ENCODE data around the gene NUDCD3.

The NUDCD3 gene

GRCh38 chr7:44490351-44491200, at the start of gene NUDCD3:
NUDCD3 (minus strand) TSS chr7:44490658; CDS start chr7:44490600, 58 bp downstream.
- DNase-seq (ENCODE audit: extremely low spot score, insufficient read length, low read depth) (peak; percentile 88), FAIRE-seq (peak; percentile 89)

GRCh38 chr7:44539669-44540506, 49.4 kb upstream of the NUDCD3 start:
- DNase-seq (ENCODE audit: extremely low spot score, insufficient read length, low read depth) (no peak), FAIRE-seq (no peak)

- FAIRE-seq = no peak
- DNase-seq (ENCODE audit: extremely low spot score, insufficient read length, low read depth) = no peak
Observed at GRCh38 chr7:44538798-44539668, 48.6 kb upstream of the NUDCD3 start.

- FAIRE-seq = no peak
- no peak for DNase-seq (ENCODE audit: extremely low spot score, insufficient read length, low read depth)
Observed at GRCh38 chr7:44538093-44538797, 47.8 kb upstream of the NUDCD3 start.

GRCh38 chr7:44537442-44537841, 47.0 kb upstream of the NUDCD3 start:
- DNase-seq (ENCODE audit: extremely low spot score, insufficient read length, low read depth) = no peak
- no peak for FAIRE-seq

- DNase-seq (ENCODE audit: extremely low spot score, insufficient read length, low read depth) (no peak), FAIRE-seq (no peak)
Observed at GRCh38 chr7:44536090-44536489, 45.6 kb upstream of the NUDCD3 start.

GRCh38 chr7:44535348-44536064, 45.0 kb upstream of the NUDCD3 start:
- FAIRE-seq = no peak

GRCh38 chr7:44534501-44534900, 44.0 kb upstream of the NUDCD3 start:
- FAIRE-seq = peak; percentile 73
- DNase-seq (ENCODE audit: extremely low spot score, insufficient read length, low read depth) = peak; percentile 70

More at GRCh38 chr7:44535348-44536064, 45.0 kb upstream of the NUDCD3 start:
- no peak for DNase-seq (ENCODE audit: extremely low spot score, insufficient read length, low read depth)

GRCh38 chr7:44534087-44534486, 43.6 kb upstream of the NUDCD3 start:
- DNase-seq (ENCODE audit: extremely low spot score, insufficient read length, low read depth) (no peak), FAIRE-seq (no peak)

GRCh38 chr7:44533301-44534055, 43.0 kb upstream of the NUDCD3 start:
- FAIRE-seq (no peak), DNase-seq (ENCODE audit: extremely low spot score, insufficient read length, low read depth) (no peak)

- DNase-seq (ENCODE audit: extremely low spot score, insufficient read length, low read depth) = no peak
- no peak for FAIRE-seq
Observed at GRCh38 chr7:44531421-44532380, 41.2 kb upstream of the NUDCD3 start.

GRCh38 chr7:44530990-44531389, 40.5 kb upstream of the NUDCD3 start:
- FAIRE-seq (no peak), DNase-seq (ENCODE audit: extremely low spot score, insufficient read length, low read depth) (no peak)

- FAIRE-seq = no peak
- DNase-seq (ENCODE audit: extremely low spot score, insufficient read length, low read depth) = no peak
Observed at GRCh38 chr7:44524811-44525388, 34.4 kb upstream of the NUDCD3 start.

- FAIRE-seq (no peak), DNase-seq (ENCODE audit: extremely low spot score, insufficient read length, low read depth) (no peak)
Observed at GRCh38 chr7:44522315-44522714, 31.9 kb upstream of the NUDCD3 start.

- no peak for DNase-seq (ENCODE audit: extremely low spot score, insufficient read length, low read depth)
- FAIRE-seq = no peak
Observed at GRCh38 chr7:44521347-44522095, 31.1 kb upstream of the NUDCD3 start.

- FAIRE-seq = no peak
- no peak for DNase-seq (ENCODE audit: extremely low spot score, insufficient read length, low read depth)
Observed at GRCh38 chr7:44520574-44520973, 30.1 kb upstream of the NUDCD3 start.

All from GM18507 (cell line).